Left ventricle myocardium inferior (tissue), 1 donor: ENCODE data around the gene MAML3. TPM values are rescaled to one million over a fixed set of nuclear protein-coding genes. Genes with fewer than 3 reads are reported as not detected.
A peak's percentile ranks its signal among the peaks of the same experiment; 100 is the strongest.

Experiments used
- DNase-seq: peaks from one replicate; pipeline ENCODE4 v3.0.0-alpha.2; 2020
- H3K27ac ChIP-seq: fragments of 200-600 bp; replicated peaks from 2 replicates; pipeline ENCODE4 v1.8.0; 2021
- H3K27me3 ChIP-seq: fragments of 200-600 bp; 2 replicates; pipeline ENCODE4 v1.8.0; 2021; ENCODE audit warnings: low read depth
- H3K36me3 ChIP-seq: fragments of 200-600 bp; 2 replicates; pipeline ENCODE4 v1.8.0; 2021
- H3K4me1 ChIP-seq: fragments of 200-600 bp; 2 replicates; pipeline ENCODE4 v1.8.0; 2021
- H3K4me3 ChIP-seq: fragments of 200-600 bp; 2 replicates; pipeline ENCODE4 v1.8.0; 2021; ENCODE audit warnings: mild to moderate bottlenecking, moderate library complexity
- H3K9me3 ChIP-seq: fragments of 200-600 bp; replicated peaks from 2 replicates; pipeline ENCODE4 v1.8.0; 2021
- CTCF ChIP-seq: fragments of 200-600 bp; IDR thresholded peaks from 2 replicates; pipeline ENCODE4 v1.8.0; 2021; ENCODE audit warnings: antibody characterized with exemption, mild to moderate bottlenecking, borderline replicate concordance
- intact Hi-C: fragments of 100-400 bp; cut with micrococcal nuclease; formaldehyde crosslinking; loops from one replicate; pipeline ENCODE4 v1.11.0; 2022
- total RNA-seq: library from RNA; stranded (reverse); fragmentation: NEBNext Ultra II Directional; extraction: Animal tissue kit (Norgen Biotek cat#: 25700); gene quantifications from one replicate; pipeline ENCODE4 v1.2.1, GENCODE V29; 2021
- donor health status: DM: no; HTN: yes; CAD: no; lungs with severe emphysema.

The MAML3 gene
- total RNA-seq, 1 donor from 2014 or later, result 2.6 TPM

- H3K9me3 ChIP-seq, result no peaks in the 10 kb centered on the region
- no peak for DNase-seq
- no peak for TF ChIP-seq CTCF
- H3K27ac ChIP-seq, result no peak overlapping the region
- no peaks in the 10 kb centered on the region for H3K36me3 ChIP-seq
- H3K4me1 ChIP-seq, result peaks cover 5% of the 10 kb centered on the region
- H3K27me3 ChIP-seq, result no peaks in the 10 kb centered on the region
- H3K4me3 ChIP-seq, result no peak overlapping the region
- intact Hi-C loops, result no loop called here
These were observed 213.4 kb downstream of the MAML3 start for GRCh38 chr4:139940600-139940999.

- Histone ChIP-seq H3K9me3 (no peaks in the 10 kb centered on the region), H3K4me1 (peaks cover 20% of the 10 kb centered on the region), H3K27me3 (no peaks in the 10 kb centered on the region), H3K27ac (no peak overlapping the region), H3K36me3 (no peaks in the 10 kb centered on the region), H3K4me3 (no peak overlapping the region)
- TF ChIP-seq CTCF, result no peak
- intact Hi-C loops, result no loop called here
- DNase-seq, result no peak
These were observed 215.6 kb downstream of the MAML3 start for GRCh38 chr4:139938414-139938813.

GRCh38 chr4:139935911-139936310 lies 218.1 kb downstream of the MAML3 start:
- intact Hi-C loops, result no loop called here
- H3K27ac ChIP-seq, result no peak overlapping the region
- no peaks in the 10 kb centered on the region for H3K9me3 ChIP-seq
- H3K27me3 ChIP-seq, result no peaks in the 10 kb centered on the region
- no peaks in the 10 kb centered on the region for H3K36me3 ChIP-seq
- H3K4me3 ChIP-seq, result no peak overlapping the region
- DNase-seq, result no peak
- TF ChIP-seq CTCF, result no peak
- peaks cover 19% of the 10 kb centered on the region for H3K4me1 ChIP-seq

- H3K9me3 ChIP-seq, result no peaks in the 10 kb centered on the region
- no peak for DNase-seq
- no peaks in the 10 kb centered on the region for H3K27me3 ChIP-seq
- TF ChIP-seq CTCF, result no peak
- intact Hi-C loops, result no loop called here
- no peak overlapping the region for H3K4me3 ChIP-seq
- peaks cover 19% of the 10 kb centered on the region for H3K4me1 ChIP-seq
- no peaks in the 10 kb centered on the region for H3K36me3 ChIP-seq
- H3K27ac ChIP-seq, result peak overlapping the region; percentile 12
These were observed 219.2 kb downstream of the MAML3 start for GRCh38 chr4:139934708-139935195.

- no peaks in the 10 kb centered on the region for H3K36me3 ChIP-seq
- intact Hi-C loops, result no loop called here
- H3K27me3 ChIP-seq, result no peaks in the 10 kb centered on the region
- no peaks in the 10 kb centered on the region for H3K9me3 ChIP-seq
- TF ChIP-seq CTCF, result no peak
- peak overlapping the region; percentile 12 for H3K27ac ChIP-seq
- H3K4me3 ChIP-seq, result no peak overlapping the region
- peaks cover 19% of the 10 kb centered on the region for H3K4me1 ChIP-seq
- DNase-seq, result no peak
These were observed 219.8 kb downstream of the MAML3 start for GRCh38 chr4:139934057-139934707.
